Liver (tissue), 9 donors: Measurements from ENCODE around the gene RNF168. TPM values are rescaled to one million over a fixed set of nuclear protein-coding genes. Genes with fewer than 3 reads are reported as not detected.
"Not testable (repeated sequence)": the region's sequence is repeated elsewhere in the genome, so short reads cannot be mapped to it uniquely, and the experiment has no call there.

Experiments
- DNase-seq: peaks from one replicate; pipeline ENCODE4 v3.0.0-alpha.2; 2017; ENCODE audit warnings: low spot score
- H3K27ac ChIP-seq, 2 donors: one replicate each; pipeline ENCODE4 v1.7.0; 2013; ENCODE audit warnings: inconsistent platforms in 2 of 2, low read length in 2 of 2, control low read depth in 1 of 2, low read depth in 1 of 2, mild to moderate bottlenecking in 1 of 2
- H3K27me3 ChIP-seq, 4 donors: one replicate each; pipeline versions ENCODE4 v1.6.1 to v1.7.0; 2013; ENCODE audit warnings: low read length in 3 of 4, inconsistent platforms in 1 of 4, mild to moderate bottlenecking in 1 of 4, moderate library complexity in 1 of 4; ENCODE audit not compliant: control insufficient read depth in 4 of 4, insufficient read depth in 4 of 4
- H3K36me3 ChIP-seq, 4 donors: one replicate each; pipeline versions ENCODE4 v1.6.1 to v1.7.0; 2013; ENCODE audit warnings: low read length in 3 of 4, mild to moderate bottlenecking in 3 of 4, low read depth in 1 of 4, moderate library complexity in 1 of 4; ENCODE audit not compliant: control insufficient read depth in 4 of 4, insufficient read depth in 3 of 4
- H3K4me1 ChIP-seq, 4 donors: one replicate each; pipeline versions ENCODE4 v1.6.1 to v1.7.0; 2013; ENCODE audit warnings: low read length in 3 of 4, mild to moderate bottlenecking in 3 of 4, moderate library complexity in 1 of 4; ENCODE audit not compliant: control insufficient read depth in 4 of 4, insufficient read depth in 4 of 4
- H3K4me3 ChIP-seq, 3 donors: one replicate each; pipeline versions ENCODE4 v1.6.1 to v1.7.0; 2013; ENCODE audit warnings: low read length in 3 of 3, control low read depth in 1 of 3, low read depth in 1 of 3, mild to moderate bottlenecking in 1 of 3
- H3K9ac ChIP-seq, 2 donors: one replicate each; pipeline ENCODE4 v1.7.0; 2013; ENCODE audit warnings: low read length in 2 of 2, mild to moderate bottlenecking in 2 of 2, moderate library complexity in 2 of 2, control low read depth in 1 of 2, low read depth in 1 of 2
- H3K9me3 ChIP-seq, 4 donors: one replicate each; pipeline versions ENCODE4 v1.6.1 to v1.7.0; 2013; ENCODE audit warnings: low read length in 3 of 4; ENCODE audit not compliant: control insufficient read depth in 4 of 4
- EGR1 ChIP-seq, 2 donors: IDR thresholded peaks; 2 replicates each; pipeline ENCODE4 v1.6.1; 2016 to 2018; ENCODE audit warnings: antibody characterized with exemption in 2 of 2, low read depth in 2 of 2
- FOXA1 ChIP-seq: IDR thresholded peaks from 2 replicates; pipeline ENCODE4 v1.6.1; 2016; ENCODE audit warnings: antibody characterized with exemption
- FOXA2 ChIP-seq: IDR thresholded peaks from 2 replicates; pipeline ENCODE4 v1.6.1; 2016; ENCODE audit warnings: antibody characterized with exemption
- GABPA ChIP-seq, 2 donors: IDR thresholded peaks in 1 of 2; conservative IDR thresholded peaks in 1 of 2; 2 replicates each; pipeline ENCODE4 v1.6.1; 2016; ENCODE audit warnings: antibody characterized with exemption in 2 of 2, mild to moderate bottlenecking in 1 of 2, moderate library complexity in 1 of 2
- HNF4G ChIP-seq: IDR thresholded peaks from 2 replicates; pipeline ENCODE4 v1.6.1; 2016; ENCODE audit warnings: antibody characterized with exemption
- JUND ChIP-seq, 2 donors: IDR thresholded peaks; 2 replicates each; pipeline ENCODE4 v1.6.1; 2016; ENCODE audit warnings: antibody characterized with exemption in 2 of 2
- RAD21 ChIP-seq, 2 donors: IDR thresholded peaks; 2 replicates each; pipeline ENCODE4 v1.6.1; 2016; ENCODE audit warnings: antibody characterized with exemption in 2 of 2, mild to moderate bottlenecking in 2 of 2
- RXRA ChIP-seq, 2 donors: IDR thresholded peaks; 2 replicates each; pipeline ENCODE4 v1.6.1; 2017 to 2018; ENCODE audit warnings: antibody characterized with exemption in 2 of 2, mild to moderate bottlenecking in 1 of 2
- SP1 ChIP-seq: IDR thresholded peaks from 2 replicates; pipeline ENCODE4 v1.6.1; 2018; ENCODE audit warnings: antibody characterized with exemption, mild to moderate bottlenecking
- TAF1 ChIP-seq: conservative IDR thresholded peaks from 2 replicates; pipeline ENCODE4 v1.6.1; 2016; ENCODE audit warnings: antibody characterized with exemption, mild to moderate bottlenecking
- YY1 ChIP-seq: IDR thresholded peaks from 2 replicates; pipeline ENCODE4 v1.6.1; 2016; ENCODE audit warnings: antibody characterized with exemption, mild to moderate bottlenecking
- ZBTB33 ChIP-seq: IDR thresholded peaks from 2 replicates; pipeline ENCODE4 v1.6.1; 2016; ENCODE audit warnings: antibody characterized with exemption
- WGBS: extraction: QIAGEN DNeasy Blood & Tissue Kit; methylation state at CpG from one replicate; pipeline ENCODE4 v1.1.7; 2013; 5-methylcytosine and 5-hydroxymethylcytosine counted together
- polyA plus RNA-seq, 2 donors: library from polyadenylated mRNA; stranded (reverse) in 1 of 2; unstranded in 1 of 2; fragments of 200-250 nt in 1 of 2; fragments of >200 nt in 1 of 2; fragmentation: Nextera tagmentation in 1 of 2; extraction: Ambion mirVana in 1 of 2; gene quantifications; one replicate each; pipeline versions ENCODE4 v1.2.1 to v1.2.3, GENCODE V29; 2013 to 2015
- total RNA-seq, 2 donors: library from RNA; depleted of rRNA; stranded (reverse); fragments of >200 nt; gene quantifications; one replicate each; pipeline ENCODE4 v1.2.3, GENCODE V29; 2014
- TF ChIP-seq, protein P1 (sequence below): fragments of 150-350 bp; IDR thresholded peaks from 2 replicates; pipeline ENCODE4 v1.5.1; 2017; ENCODE audit warnings: improper control_type of control experiment, low read depth, low read length; ENCODE audit not compliant: missing input control
- TF ChIP-seq, protein P2 (sequence below): IDR thresholded peaks from 2 replicates; pipeline ENCODE4 v1.6.1; 2016; ENCODE audit warnings: antibody characterized with exemption
- donor health status: healthy.
- donor health status: healthy.
- donor health status: healthy.
- donor health status: healthy.
- donor health status: healthy.

RNF168 gene
- total and polyA plus RNA-seq, 4 donors, result 3.4 to 10.0 (median 7.3) TPM

GRCh38 chr3:196458063-196458462 lies 45.5 kb downstream of the RNF168 start:
- no peaks in the 10 kb centered on the region for H3K36me3 ChIP-seq
- no peaks in the 10 kb centered on the region for H3K4me1 ChIP-seq
- H3K9me3 ChIP-seq, result no peaks in the 10 kb centered on the region
- H3K27ac ChIP-seq, result no peak overlapping the region
- TF ChIP-seq FOXA1, result no peak
- TF ChIP-seq, protein P1, sequence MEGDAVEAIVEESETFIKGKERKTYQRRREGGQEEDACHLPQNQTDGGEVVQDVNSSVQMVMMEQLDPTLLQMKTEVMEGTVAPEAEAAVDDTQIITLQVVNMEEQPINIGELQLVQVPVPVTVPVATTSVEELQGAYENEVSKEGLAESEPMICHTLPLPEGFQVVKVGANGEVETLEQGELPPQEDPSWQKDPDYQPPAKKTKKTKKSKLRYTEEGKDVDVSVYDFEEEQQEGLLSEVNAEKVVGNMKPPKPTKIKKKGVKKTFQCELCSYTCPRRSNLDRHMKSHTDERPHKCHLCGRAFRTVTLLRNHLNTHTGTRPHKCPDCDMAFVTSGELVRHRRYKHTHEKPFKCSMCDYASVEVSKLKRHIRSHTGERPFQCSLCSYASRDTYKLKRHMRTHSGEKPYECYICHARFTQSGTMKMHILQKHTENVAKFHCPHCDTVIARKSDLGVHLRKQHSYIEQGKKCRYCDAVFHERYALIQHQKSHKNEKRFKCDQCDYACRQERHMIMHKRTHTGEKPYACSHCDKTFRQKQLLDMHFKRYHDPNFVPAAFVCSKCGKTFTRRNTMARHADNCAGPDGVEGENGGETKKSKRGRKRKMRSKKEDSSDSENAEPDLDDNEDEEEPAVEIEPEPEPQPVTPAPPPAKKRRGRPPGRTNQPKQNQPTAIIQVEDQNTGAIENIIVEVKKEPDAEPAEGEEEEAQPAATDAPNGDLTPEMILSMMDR, result no peak
- no peak for TF ChIP-seq ZBTB33
- no peak for TF ChIP-seq RAD21 (IDR thresholded peaks at IDR 0.05)
- no peak for TF ChIP-seq TAF1
- no peak for TF ChIP-seq HNF4G
- no peak for TF ChIP-seq GABPA (IDR thresholded peaks at IDR 0.05 in 1 of 2, conservative IDR thresholded peaks at IDR 0.05 in 1 of 2)
- TF ChIP-seq, protein P2, sequence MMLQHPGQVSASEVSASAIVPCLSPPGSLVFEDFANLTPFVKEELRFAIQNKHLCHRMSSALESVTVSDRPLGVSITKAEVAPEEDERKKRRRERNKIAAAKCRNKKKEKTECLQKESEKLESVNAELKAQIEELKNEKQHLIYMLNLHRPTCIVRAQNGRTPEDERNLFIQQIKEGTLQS, result no peak
- no peak for TF ChIP-seq YY1
- TF ChIP-seq EGR1 (IDR thresholded peaks at IDR 0.05; ENCODE audit: low read depth in 2 of 2), result no peak
- TF ChIP-seq SP1, result no peak
- TF ChIP-seq FOXA2, result no peak
- whole genome bisulfite sequencing, result 83% methylated on average over 4 of the region's 4 CpGs
- DNase-seq, result no peak
- no peaks in the 10 kb centered on the region for H3K27me3 ChIP-seq
- H3K9ac ChIP-seq, result no peak overlapping the region
- H3K4me3 ChIP-seq, result no peak overlapping the region

GRCh38 chr3:196457470-196457869 lies 46.1 kb downstream of the RNF168 start:
- not testable (repeated sequence) for H3K9me3 ChIP-seq, H3K27ac ChIP-seq, H3K27me3 ChIP-seq, H3K9ac ChIP-seq, H3K36me3 ChIP-seq, DNase-seq, H3K4me3 ChIP-seq, H3K4me1 ChIP-seq
- WGBS, result 69% methylated on average over 7 of the region's 7 CpGs

GRCh38 chr3:196454935-196455334 lies 48.6 kb downstream of the RNF168 start:
- Histone ChIP-seq H3K27me3 (no peaks in the 10 kb centered on the region), H3K4me1 (no peaks in the 10 kb centered on the region), H3K9ac (no peak overlapping the region), H3K36me3 (no peaks in the 10 kb centered on the region), H3K27ac (no peak overlapping the region), H3K4me3 (no peak overlapping the region), H3K9me3 (no peaks in the 10 kb centered on the region)
- TF ChIP-seq GABPA (IDR thresholded peaks at IDR 0.05 in 1 of 2, conservative IDR thresholded peaks at IDR 0.05 in 1 of 2) (no peak), RXRA (IDR thresholded peaks at IDR 0.05) (no peak), JUND (IDR thresholded peaks at IDR 0.05) (no peak), EGR1 (IDR thresholded peaks at IDR 0.05; ENCODE audit: low read depth in 2 of 2) (no peak), RAD21 (IDR thresholded peaks at IDR 0.05) (no peak), ZBTB33 (no peak)
- TF ChIP-seq, protein P2, result no peak
- 97% methylated on average over 6 of the region's 6 CpGs for WGBS
- no peak for DNase-seq
